Measurements from ENCODE around the gene WRAP73. TPM values are rescaled to one million over a fixed set of nuclear protein-coding genes. Genes with fewer than 3 reads are reported as not detected.

The WRAP73 gene
- total RNA-seq, 4 donors from 2014 or later, result 16.8 to 20.5 (median 19.5) TPM

- TF ChIP-seq, protein P1, sequence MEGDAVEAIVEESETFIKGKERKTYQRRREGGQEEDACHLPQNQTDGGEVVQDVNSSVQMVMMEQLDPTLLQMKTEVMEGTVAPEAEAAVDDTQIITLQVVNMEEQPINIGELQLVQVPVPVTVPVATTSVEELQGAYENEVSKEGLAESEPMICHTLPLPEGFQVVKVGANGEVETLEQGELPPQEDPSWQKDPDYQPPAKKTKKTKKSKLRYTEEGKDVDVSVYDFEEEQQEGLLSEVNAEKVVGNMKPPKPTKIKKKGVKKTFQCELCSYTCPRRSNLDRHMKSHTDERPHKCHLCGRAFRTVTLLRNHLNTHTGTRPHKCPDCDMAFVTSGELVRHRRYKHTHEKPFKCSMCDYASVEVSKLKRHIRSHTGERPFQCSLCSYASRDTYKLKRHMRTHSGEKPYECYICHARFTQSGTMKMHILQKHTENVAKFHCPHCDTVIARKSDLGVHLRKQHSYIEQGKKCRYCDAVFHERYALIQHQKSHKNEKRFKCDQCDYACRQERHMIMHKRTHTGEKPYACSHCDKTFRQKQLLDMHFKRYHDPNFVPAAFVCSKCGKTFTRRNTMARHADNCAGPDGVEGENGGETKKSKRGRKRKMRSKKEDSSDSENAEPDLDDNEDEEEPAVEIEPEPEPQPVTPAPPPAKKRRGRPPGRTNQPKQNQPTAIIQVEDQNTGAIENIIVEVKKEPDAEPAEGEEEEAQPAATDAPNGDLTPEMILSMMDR (IDR thresholded peaks at IDR 0.05; ENCODE audit: low read depth), result no peak
These were observed 13.4 kb downstream of the WRAP73 start for GRCh38 chr1:3636531-3636930.

DNA sequence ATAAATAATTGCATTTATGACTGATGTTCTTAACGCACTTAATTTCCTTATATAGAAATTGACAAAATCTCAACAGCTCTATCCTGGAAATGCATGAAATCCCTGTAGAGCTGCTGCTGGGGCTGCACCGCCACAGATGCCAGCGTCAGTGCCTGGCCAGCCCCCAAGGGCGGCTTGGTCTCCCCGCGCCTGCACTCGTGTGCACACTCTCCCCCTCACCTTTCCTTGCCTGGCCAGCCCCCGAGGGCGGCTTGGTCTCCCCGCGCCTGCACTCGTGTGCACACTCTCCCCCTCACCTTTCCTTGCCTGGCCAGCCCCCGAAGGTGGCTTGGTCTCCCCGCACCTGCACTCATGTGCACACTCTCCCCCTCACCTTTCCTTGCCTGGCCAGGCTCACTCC, 13.8 kb downstream of the WRAP73 start:
- TF ChIP-seq, protein P1 (IDR thresholded peaks at IDR 0.05; ENCODE audit: low read depth), result no peak

- TF ChIP-seq, protein P1 (IDR thresholded peaks at IDR 0.05; ENCODE audit: low read depth), result no peak
These were observed 15.7 kb downstream of the WRAP73 start for GRCh38 chr1:3634059-3634800.

DNA sequence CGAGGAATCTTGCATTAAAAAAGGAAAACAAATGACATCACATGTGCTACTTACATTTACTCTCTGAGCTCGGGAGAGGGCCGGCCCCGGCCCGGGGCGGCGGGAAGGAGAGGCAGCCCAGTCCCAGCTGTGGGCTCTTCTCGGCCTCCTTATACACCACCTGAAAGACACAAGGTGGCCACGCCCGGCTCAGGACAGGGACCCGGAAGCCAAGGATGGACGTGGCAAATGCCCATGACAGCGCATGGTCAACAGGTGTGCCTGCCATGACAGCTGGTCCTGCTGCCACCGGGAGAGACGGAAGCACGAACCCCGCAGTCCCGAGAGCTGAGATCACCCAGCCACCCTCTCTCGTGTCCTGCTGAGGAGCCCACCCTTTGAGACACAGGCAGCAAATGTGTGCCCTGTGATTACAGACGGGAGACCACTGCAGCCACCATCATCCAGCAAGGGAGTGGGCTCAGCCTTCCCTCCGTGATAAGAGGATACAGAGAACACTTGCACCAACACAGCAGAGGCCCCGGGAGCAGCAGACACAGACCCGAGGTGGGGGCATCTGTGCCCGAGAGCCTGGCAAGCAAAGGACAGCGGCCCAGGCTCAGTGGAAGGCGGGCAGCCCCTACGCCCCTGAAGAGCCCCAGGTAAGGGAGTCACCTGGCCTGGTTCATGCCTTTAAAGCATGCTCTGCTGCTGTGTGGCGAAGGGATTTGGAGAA, 16.4 kb downstream of the WRAP73 start:
- TF ChIP-seq, protein P1 (IDR thresholded peaks at IDR 0.05; ENCODE audit: low read depth), result no peak

GRCh38 chr1:3632716-3633343, 17.1 kb downstream of the WRAP73 start:
- TF ChIP-seq, protein P1 (IDR thresholded peaks at IDR 0.05; ENCODE audit: low read depth), result no peak

GRCh38 chr1:3632298-3632697, 17.6 kb downstream of the WRAP73 start:
- TF ChIP-seq, protein P1 (IDR thresholded peaks at IDR 0.05; ENCODE audit: low read depth), result no peak
